NCI-H82 treated with DMSO at 0.1 percent for 48 hours (cell line): ENCODE measurements around the gene DEK.
"Not testable (repeated sequence)": the region's sequence is repeated elsewhere in the genome, so short reads cannot be mapped to it uniquely, and the experiment has no call there.

ENCODE experiments used
- DNase-seq: peaks from one replicate; lab custom pipeline; 2025; ENCODE audit not compliant: unreplicated experiment; lab: John Stamatoyannopoulos, UW

The DEK gene, protein sequence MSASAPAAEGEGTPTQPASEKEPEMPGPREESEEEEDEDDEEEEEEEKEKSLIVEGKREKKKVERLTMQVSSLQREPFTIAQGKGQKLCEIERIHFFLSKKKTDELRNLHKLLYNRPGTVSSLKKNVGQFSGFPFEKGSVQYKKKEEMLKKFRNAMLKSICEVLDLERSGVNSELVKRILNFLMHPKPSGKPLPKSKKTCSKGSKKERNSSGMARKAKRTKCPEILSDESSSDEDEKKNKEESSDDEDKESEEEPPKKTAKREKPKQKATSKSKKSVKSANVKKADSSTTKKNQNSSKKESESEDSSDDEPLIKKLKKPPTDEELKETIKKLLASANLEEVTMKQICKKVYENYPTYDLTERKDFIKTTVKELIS

GRCh38 chr6:18264219-18264922 is at the start of gene DEK:
Gene DEK, minus strand, starts transcription at chr6:18264530. Its CDS starts 543 bp downstream, at chr6:18263987.
- DNase-seq, result peak; percentile 72

- DNase-seq, result no peak
Measured at GRCh38 chr6:18312368-18312767, 48.0 kb upstream of the DEK start.

GRCh38 chr6:18310010-18310409 is 45.7 kb upstream of the DEK start:
- not testable (repeated sequence) for DNase-seq

- DNase-seq, result no peak
Measured at GRCh38 chr6:18309046-18309445, 44.7 kb upstream of the DEK start.

DNA sequence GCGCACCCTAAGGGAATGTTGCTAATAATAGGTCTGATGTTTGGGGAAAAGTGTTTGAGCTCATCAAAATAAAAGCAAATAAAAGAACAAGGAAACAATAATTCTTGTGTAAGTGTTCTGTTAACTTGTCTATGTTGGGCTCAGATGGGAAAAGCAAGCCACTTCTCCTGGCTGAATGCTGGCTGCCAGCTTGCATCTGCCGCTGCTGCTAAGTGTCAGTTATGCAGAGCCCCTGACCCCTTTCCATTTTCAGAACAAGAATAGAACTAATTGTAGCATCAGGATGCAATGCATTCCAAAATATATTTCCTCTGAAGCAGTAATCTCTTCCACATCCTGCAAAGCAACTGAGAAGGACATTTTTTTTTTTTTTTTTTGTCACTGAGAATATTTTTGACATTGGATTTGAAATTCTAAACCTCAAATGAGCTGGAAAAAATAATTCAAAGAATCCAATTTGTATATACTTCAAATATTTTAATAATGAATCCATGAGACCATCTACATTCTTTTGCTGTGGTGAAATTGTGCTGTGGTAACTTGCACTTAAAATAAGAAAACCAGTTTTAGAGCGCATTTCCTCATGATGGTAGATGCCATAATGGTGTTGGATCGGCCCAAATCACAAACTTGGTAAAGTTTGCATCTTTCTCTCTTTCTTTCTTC is 43.9 kb upstream of the DEK start:
- DNase-seq, result no peak

GRCh38 chr6:18306977-18307376 is 42.6 kb upstream of the DEK start:
- no peak for DNase-seq

DNA sequence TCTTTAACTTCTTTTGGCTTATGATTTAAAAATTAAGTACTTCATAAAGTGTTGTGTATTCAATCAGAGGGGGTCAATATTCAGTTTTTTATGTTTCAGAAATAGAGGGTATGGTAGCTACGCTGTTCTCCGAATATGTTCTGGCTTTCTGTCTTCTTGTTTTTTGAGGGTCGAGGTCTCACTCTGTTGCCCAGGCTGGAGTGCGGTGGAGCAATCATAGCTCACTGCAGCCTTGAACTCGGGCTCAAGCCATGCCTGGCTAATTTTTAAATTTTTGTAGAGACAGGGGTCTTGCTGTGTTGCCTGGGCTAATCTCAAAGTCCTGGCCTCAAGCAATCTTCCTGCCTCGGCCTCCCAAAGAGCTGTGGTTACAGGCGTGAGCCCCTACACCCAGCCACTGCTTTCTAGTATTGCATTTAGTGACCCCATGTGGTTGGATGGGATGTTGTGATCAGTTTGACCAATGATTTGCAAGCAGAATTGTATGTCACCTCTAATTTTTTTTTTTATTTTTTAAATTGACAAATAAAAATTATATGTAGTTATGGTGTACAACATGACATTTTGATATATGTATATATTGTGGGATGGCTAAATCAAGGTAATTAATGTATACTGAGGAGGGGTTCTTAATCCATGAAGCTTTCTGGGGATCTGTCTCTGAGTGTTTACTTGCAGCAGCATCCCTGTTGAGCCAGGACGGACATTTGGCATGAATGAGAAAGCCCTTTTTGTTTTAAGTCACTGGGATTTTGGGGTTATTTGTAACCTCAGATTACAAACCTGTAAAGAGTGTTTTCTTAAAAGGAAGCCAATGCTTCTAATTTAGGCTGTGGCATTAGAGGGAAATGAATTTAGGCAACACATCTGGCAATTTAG is 38.5 kb upstream of the DEK start:
- no peak for DNase-seq

GRCh38 chr6:18293076-18293904 is 29.0 kb upstream of the DEK start:
- DNase-seq, result no peak

GRCh38 chr6:18289283-18289682 is 25.0 kb upstream of the DEK start:
- DNase-seq, result no peak

GRCh38 chr6:18284261-18284660 is 19.9 kb upstream of the DEK start:
- DNase-seq, result no peak

DNA sequence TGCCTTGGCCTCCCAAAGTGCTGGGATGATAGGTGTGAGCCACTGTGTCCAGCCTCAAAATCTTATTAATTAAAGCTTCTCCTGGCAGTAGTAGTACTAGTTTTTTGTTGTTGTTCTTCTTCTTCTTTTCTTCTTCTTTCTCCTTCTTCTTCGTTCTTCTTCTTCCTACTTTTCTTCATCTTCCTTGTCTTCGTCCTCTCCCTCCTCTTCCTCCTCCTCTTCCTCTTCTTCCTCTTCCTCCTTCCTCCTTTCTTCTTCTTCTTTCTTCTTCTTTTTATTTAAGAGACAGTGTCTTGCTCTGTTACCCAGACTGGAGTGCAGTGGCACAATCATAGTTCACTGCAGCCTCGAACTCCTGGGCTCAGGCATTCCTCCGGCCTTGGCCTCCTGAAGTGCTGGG is 17.2 kb upstream of the DEK start:
- no peak for DNase-seq

DNA sequence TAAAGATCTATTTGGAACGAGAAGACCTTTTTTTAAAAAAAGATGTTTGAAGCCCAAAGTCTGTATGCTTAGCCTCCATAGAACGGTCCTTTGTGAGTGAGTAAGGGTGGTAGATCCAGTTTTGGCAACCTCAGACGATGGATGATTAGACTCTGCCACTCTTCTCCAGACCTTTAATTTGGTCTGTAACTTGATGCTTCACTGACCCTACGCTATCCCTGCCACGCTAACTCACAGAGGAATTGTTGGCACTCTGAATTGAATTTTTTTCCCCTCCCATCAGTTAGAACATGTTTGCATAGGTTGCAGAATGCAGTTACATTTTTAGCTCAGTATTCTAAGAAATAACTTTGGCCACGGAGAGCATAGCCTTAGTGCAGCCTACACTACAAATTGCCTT is 15.8 kb upstream of the DEK start:
- DNase-seq, result no peak

GRCh38 chr6:18279422-18279821 is 15.1 kb upstream of the DEK start:
- no peak for DNase-seq

DNA sequence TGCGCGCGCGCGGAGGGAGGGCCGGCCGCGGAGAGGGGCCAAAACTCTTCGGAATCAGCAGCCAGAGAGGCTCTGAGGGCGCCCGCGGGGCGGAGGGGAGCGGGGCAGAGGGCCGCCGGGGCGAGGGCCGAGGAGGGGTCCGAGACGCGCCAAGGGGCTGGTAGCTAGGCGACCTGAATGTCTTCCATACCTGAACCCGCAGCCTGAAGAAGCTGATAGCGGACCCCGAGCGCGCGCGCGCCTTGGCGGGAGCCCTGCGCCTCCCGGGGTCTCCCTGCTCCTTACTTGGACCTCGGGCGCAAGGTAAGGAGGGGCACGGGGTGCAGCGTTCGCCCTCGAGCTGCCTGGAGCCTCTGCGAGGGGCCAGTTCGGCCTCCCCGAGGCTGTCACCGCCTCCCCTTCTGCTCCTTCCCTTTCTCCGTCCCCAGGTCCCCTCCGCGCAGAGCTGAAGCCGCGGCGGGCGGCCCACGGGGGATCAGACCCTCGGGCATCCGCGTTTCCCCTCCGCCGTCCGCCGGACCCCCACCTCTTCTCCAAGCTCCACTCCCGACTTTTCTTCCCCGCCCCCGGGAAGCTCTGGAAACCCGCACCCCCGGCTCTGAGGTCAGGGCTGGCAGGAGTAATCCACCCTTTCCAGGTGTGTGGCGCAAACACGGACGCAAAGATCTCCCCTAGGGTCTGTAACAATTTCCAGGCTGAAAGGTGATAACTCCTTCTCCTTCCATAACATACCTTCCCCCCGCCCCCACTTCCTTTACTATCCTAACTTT is 13.1 kb upstream of the DEK start:
- DNase-seq, result no peak

- no peak for DNase-seq
Measured at GRCh38 chr6:18276610-18277236, 12.4 kb upstream of the DEK start.

- DNase-seq, result no peak
Measured at GRCh38 chr6:18270216-18270615, 5.9 kb upstream of the DEK start.

- no peak for DNase-seq
Measured at GRCh38 chr6:18269717-18270116, 5.4 kb upstream of the DEK start.

DNA sequence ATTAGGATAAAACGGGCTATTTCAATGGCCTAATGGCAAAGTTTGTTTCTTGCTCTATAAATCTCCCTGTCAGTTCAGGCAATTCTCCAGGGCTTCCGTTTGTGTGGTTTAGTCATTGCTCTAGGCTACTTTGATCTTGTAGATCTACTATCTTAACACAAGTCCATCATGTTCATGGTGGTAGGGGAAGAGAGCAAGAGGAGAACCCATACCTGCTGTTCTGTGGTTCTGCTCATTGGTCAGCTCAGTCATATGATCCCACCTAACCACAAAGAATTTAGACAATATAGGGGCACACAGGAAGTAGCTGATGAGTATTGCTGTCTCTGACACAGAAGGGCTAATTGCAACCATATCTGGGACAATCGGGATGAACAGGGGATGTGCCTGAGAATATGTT is 4.9 kb upstream of the DEK start:
- no peak for DNase-seq

DNA sequence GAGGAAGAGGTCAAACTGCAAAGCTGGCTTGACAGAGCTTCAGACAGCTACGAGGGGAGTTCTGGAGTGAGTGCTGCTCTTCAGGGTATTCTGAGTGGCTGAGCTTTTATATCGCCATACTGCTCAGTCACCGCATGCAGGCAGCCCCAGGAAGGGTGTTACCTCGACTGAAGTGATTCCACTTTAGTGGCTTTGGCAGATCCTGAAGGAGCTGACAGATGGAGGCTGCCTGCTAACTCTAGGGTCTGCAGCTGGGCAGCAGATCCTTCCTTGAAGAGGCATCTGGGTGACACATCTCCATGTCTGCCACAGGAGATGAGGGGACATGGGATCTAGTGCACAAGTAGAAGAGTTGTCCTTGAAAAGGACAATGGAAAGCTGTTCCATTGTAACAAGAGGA is 3.7 kb upstream of the DEK start:
- no peak for DNase-seq
